ENCODE data around the gene FAXC.

GRCh38 chr6:99324996-99325395 lies 24.5 kb downstream of the FAXC start:
- TF ChIP-seq CTCF (IDR thresholded peaks at IDR 0.05; ENCODE audit: extremely low read depth in 1 of 2, insufficient read depth in 1 of 2, low read depth in 1 of 2, low read length in 2 of 2): no peak
- TF ChIP-seq POLR2A (IDR thresholded peaks at IDR 0.05; ENCODE audit: low read depth, low read length): no peak
- no peak for TF ChIP-seq EZH2 (IDR thresholded peaks at IDR 0.05; ENCODE audit: borderline replicate concordance, low read depth, low read length, severe bottlenecking)
- TF ChIP-seq MAX (IDR thresholded peaks at IDR 0.05; ENCODE audit: insufficient read depth, insufficient read length): no peak
- TF ChIP-seq POLR2AphosphoS5 (IDR thresholded peaks at IDR 0.05; ENCODE audit: insufficient read depth, low read depth, low read length): no peak

Measured in endothelial cell of umbilical vein (primary cell).